ENCODE results near the gene RIPK3. TPM values are rescaled to one million over a fixed set of nuclear protein-coding genes. Genes with fewer than 3 reads are reported as not detected.

The RIPK3 gene
- total and polyA plus RNA-seq, 2 of the 8 experiments (the other 6 are each of a cell fraction or from before 2014, with no cell fraction given) = 0.24 to 0.39 TPM

- TF ChIP-seq ATF3 (IDR thresholded peaks at IDR 0.05; ENCODE audit: insufficient read depth, low read depth, low read length) = no peak
These were observed 4.2 kb upstream of the RIPK3 start (continued) for GRCh38 chr14:24343795-24344660.
